ENCODE measurements around the gene KIAA1958.

KIAA1958 gene

DNA sequence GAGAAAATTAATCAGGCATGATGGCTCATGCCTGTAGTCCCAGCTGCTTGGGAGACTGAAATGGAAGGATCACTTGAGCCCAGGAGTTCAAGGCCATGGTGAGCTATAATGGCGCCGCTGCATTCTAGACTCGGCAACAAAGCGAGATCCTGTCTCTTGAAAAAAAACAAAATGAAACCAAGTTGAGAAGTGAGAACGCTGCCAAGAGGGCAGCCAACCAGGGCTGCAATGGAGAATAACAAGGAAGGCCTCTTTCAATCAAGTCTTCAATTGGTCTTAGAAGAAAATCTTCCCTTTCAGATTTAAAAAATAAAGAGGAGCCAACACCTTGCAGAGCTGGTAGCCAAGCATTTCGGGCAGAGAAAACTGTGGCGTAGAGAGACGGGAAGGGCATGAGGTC is 14.7 kb downstream of the KIAA1958 start:
- DNase-seq (ENCODE audit: low read depth in 1 of 2, low spot score in 1 of 2) = no peak
- Histone ChIP-seq H3K27ac (replicated peaks) (no peak overlapping the region), H3K27me3 (ENCODE audit: insufficient read depth, poor library complexity, severe bottlenecking) (no peaks in the 10 kb centered on the region), H3K4me3 (replicated peaks; ENCODE audit: insufficient read depth, low read length) (no peak overlapping the region)
- TF ChIP-seq GABPA (IDR thresholded peaks at IDR 0.05; ENCODE audit: low read depth) = no peak
- TF ChIP-seq, protein P1, sequence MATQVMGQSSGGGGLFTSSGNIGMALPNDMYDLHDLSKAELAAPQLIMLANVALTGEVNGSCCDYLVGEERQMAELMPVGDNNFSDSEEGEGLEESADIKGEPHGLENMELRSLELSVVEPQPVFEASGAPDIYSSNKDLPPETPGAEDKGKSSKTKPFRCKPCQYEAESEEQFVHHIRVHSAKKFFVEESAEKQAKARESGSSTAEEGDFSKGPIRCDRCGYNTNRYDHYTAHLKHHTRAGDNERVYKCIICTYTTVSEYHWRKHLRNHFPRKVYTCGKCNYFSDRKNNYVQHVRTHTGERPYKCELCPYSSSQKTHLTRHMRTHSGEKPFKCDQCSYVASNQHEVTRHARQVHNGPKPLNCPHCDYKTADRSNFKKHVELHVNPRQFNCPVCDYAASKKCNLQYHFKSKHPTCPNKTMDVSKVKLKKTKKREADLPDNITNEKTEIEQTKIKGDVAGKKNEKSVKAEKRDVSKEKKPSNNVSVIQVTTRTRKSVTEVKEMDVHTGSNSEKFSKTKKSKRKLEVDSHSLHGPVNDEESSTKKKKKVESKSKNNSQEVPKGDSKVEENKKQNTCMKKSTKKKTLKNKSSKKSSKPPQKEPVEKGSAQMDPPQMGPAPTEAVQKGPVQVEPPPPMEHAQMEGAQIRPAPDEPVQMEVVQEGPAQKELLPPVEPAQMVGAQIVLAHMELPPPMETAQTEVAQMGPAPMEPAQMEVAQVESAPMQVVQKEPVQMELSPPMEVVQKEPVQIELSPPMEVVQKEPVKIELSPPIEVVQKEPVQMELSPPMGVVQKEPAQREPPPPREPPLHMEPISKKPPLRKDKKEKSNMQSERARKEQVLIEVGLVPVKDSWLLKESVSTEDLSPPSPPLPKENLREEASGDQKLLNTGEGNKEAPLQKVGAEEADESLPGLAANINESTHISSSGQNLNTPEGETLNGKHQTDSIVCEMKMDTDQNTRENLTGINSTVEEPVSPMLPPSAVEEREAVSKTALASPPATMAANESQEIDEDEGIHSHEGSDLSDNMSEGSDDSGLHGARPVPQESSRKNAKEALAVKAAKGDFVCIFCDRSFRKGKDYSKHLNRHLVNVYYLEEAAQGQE (IDR thresholded peaks at IDR 0.05; ENCODE audit: insufficient replicate concordance, low read depth) = no peak
- TF ChIP-seq, protein P2, sequence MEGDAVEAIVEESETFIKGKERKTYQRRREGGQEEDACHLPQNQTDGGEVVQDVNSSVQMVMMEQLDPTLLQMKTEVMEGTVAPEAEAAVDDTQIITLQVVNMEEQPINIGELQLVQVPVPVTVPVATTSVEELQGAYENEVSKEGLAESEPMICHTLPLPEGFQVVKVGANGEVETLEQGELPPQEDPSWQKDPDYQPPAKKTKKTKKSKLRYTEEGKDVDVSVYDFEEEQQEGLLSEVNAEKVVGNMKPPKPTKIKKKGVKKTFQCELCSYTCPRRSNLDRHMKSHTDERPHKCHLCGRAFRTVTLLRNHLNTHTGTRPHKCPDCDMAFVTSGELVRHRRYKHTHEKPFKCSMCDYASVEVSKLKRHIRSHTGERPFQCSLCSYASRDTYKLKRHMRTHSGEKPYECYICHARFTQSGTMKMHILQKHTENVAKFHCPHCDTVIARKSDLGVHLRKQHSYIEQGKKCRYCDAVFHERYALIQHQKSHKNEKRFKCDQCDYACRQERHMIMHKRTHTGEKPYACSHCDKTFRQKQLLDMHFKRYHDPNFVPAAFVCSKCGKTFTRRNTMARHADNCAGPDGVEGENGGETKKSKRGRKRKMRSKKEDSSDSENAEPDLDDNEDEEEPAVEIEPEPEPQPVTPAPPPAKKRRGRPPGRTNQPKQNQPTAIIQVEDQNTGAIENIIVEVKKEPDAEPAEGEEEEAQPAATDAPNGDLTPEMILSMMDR (IDR thresholded peaks at IDR 0.05; ENCODE audit: insufficient read depth, low read length) = no peak
- TF ChIP-seq SPI1 (IDR thresholded peaks at IDR 0.05; ENCODE audit: borderline replicate concordance, low read depth) = no peak
- TF ChIP-seq POLR2AphosphoS5 (IDR thresholded peaks at IDR 0.05; ENCODE audit: low read depth) = no peak

DNA sequence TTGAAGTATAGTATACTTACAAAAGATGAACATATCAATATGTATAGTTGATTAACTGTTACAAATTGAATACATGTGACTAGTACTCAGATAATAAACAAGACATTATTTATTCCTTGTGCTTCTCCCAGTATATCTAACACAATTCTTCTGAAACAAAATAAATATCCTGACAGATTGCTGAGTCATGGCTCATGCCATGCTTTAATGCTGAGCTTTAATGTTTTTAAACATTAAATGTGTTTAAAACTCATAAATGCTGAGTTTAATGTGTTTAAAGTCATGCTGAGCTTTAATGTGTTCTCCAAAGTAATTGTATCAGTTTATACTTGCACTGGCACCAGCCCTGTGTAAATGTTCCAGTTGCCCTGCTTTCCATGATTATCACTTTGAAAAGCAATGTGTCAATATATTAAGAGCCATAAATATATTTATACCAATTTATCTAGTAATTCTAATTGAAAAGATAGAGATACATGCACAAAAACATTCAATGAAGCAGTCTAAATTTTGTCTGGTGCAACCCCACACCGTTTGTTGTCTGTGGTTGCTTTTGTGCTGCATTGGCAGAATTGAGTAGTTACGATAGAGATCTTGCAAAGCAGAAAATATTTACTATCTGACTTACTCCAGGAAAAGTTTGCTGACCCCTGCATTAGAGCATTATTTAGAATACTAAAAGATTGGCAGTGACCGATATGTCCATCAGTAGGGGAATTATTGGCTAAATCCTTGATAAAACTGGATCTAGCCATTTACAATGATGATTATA is 15.7 kb downstream of the KIAA1958 start:
- TF ChIP-seq, protein P2 (IDR thresholded peaks at IDR 0.05; ENCODE audit: insufficient read depth, low read length) = no peak
- TF ChIP-seq POLR2AphosphoS5 (IDR thresholded peaks at IDR 0.05; ENCODE audit: low read depth) = no peak
- TF ChIP-seq, protein P1 (IDR thresholded peaks at IDR 0.05; ENCODE audit: insufficient replicate concordance, low read depth) = no peak
- no peak for TF ChIP-seq GABPA (IDR thresholded peaks at IDR 0.05; ENCODE audit: low read depth)
- no peak for TF ChIP-seq SPI1 (IDR thresholded peaks at IDR 0.05; ENCODE audit: borderline replicate concordance, low read depth)
- H3K27ac ChIP-seq (replicated peaks) = no peak overlapping the region
- no peak overlapping the region for H3K4me3 ChIP-seq (replicated peaks; ENCODE audit: insufficient read depth, low read length)

DNA sequence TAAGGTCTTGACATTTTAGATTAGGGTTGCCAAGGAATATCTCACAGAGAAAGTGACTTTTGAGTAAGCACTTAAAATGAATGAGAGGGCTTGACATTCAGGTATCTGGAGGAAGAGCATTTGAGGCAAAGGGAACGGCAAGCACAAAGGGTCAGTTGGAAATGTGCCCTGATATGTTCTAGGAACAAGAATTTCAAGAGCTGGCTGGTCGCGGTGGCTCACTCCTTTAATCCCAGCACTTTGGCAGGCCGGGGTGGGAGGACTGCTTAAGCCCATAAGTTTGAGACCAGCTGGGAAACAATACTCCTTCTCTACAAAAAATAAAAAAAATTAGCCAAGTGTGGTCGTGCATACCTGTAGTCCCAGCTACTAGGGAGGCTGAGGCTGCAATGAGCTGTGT is 16.5 kb downstream of the KIAA1958 start:
- Histone ChIP-seq H3K27ac (replicated peaks) (no peak overlapping the region), H3K27me3 (ENCODE audit: insufficient read depth, poor library complexity, severe bottlenecking) (no peaks in the 10 kb centered on the region), H3K4me3 (replicated peaks; ENCODE audit: insufficient read depth, low read length) (no peak overlapping the region)
- no peak for TF ChIP-seq POLR2AphosphoS5 (IDR thresholded peaks at IDR 0.05; ENCODE audit: low read depth)
- no peak for TF ChIP-seq GABPA (IDR thresholded peaks at IDR 0.05; ENCODE audit: low read depth)
- TF ChIP-seq, protein P1 (IDR thresholded peaks at IDR 0.05; ENCODE audit: insufficient replicate concordance, low read depth) = no peak
- no peak for TF ChIP-seq SPI1 (IDR thresholded peaks at IDR 0.05; ENCODE audit: borderline replicate concordance, low read depth)
- TF ChIP-seq, protein P2 (IDR thresholded peaks at IDR 0.05; ENCODE audit: insufficient read depth, low read length) = no peak
- no peak for DNase-seq (ENCODE audit: low read depth in 1 of 2, low spot score in 1 of 2)

More for the DNA sequence above, 15.7 kb downstream of the KIAA1958 start:
- no peak for DNase-seq (ENCODE audit: low read depth in 1 of 2, low spot score in 1 of 2)
- H3K27me3 ChIP-seq (ENCODE audit: insufficient read depth, poor library complexity, severe bottlenecking) = no peaks in the 10 kb centered on the region

Data from HL-60 (cell line).